ENCODE measurements around the gene IRGM. TPM values are rescaled to one million over a fixed set of nuclear protein-coding genes. Genes with fewer than 3 reads are reported as not detected.
"Not testable (repeated sequence)": the region's sequence is repeated elsewhere in the genome, so short reads cannot be mapped to it uniquely, and the experiment has no call there.

Gene IRGM
- polyA plus RNA-seq, 2 of the 4 experiments (the other 2 are of a cell fraction), result not detected

DNA sequence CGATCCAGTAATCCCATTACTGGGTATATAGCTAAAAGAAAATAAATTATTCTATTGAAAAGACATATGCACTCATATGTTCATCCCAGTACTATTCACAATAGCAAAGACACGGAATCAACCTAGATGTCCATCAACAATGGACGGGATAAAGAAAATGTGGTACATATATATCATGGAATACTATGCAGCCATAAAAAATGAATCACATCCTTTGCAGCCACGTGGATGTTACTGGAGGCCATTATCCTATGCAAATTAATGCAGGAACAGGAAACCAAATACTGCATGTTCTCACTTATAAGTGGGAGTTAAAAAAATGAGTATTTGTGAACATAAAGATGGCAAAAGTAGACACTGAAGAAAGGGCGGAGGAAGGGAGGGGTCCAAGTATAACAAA lies 16.6 kb upstream of the IRGM start (continued):
- TF ChIP-seq HOXB5 (CRISPR knock-in tag; IDR thresholded peaks at IDR 0.05) (no peak), CHD2 (IDR thresholded peaks at IDR 0.05; ENCODE audit: low read length, partially characterized antibody) (no peak), HOXB13 (CRISPR knock-in tag; IDR thresholded peaks at IDR 0.05; ENCODE audit: low read depth) (no peak)
- TF ChIP-seq, protein P1, sequence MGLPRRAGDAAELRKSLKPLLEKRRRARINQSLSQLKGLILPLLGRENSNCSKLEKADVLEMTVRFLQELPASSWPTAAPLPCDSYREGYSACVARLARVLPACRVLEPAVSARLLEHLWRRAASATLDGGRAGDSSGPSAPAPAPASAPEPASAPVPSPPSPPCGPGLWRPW (IDR thresholded peaks at IDR 0.05), result no peak
- TF ChIP-seq, protein P2, sequence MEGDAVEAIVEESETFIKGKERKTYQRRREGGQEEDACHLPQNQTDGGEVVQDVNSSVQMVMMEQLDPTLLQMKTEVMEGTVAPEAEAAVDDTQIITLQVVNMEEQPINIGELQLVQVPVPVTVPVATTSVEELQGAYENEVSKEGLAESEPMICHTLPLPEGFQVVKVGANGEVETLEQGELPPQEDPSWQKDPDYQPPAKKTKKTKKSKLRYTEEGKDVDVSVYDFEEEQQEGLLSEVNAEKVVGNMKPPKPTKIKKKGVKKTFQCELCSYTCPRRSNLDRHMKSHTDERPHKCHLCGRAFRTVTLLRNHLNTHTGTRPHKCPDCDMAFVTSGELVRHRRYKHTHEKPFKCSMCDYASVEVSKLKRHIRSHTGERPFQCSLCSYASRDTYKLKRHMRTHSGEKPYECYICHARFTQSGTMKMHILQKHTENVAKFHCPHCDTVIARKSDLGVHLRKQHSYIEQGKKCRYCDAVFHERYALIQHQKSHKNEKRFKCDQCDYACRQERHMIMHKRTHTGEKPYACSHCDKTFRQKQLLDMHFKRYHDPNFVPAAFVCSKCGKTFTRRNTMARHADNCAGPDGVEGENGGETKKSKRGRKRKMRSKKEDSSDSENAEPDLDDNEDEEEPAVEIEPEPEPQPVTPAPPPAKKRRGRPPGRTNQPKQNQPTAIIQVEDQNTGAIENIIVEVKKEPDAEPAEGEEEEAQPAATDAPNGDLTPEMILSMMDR (IDR thresholded peaks at IDR 0.05), result no peak

DNA sequence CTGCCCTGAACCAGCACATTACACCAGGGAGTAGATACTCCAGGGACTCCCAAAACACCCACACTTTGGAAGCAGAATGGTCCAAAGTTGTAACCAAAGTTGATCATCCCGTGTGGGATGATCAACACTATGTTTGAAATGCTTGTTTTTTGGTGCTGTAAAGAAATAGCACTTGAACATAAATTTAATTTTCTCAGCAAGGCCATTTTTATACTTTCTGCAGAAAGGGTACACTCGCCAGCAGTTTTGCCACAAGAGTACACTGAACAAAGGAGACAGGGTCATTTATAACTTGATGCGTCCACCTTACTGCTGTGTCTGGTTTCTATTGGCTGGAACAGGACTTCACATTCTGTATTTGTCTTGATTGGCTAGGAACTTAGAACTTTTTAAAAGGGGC lies 14.5 kb upstream of the IRGM start:
- H3K27ac ChIP-seq; CTCF ChIA-PET; H3K4me2 ChIP-seq; H3K4me1 ChIP-seq; FAIRE-seq; POLR2A ChIA-PET; ATAC-seq; H3K4me3 ChIP-seq; DNase-seq (ENCODE audit: low read depth in 1 of 2, low spot score in 1 of 2): not testable (repeated sequence)
- WGBS (ENCODE audit: missing lambda C conversion rate), result 11% methylated on average over 3 of the region's 3 CpGs
- H3K9me3 ChIP-seq, result peaks cover 11% of the 10 kb centered on the region; the same call in 1 of the 3 replicates

DNA sequence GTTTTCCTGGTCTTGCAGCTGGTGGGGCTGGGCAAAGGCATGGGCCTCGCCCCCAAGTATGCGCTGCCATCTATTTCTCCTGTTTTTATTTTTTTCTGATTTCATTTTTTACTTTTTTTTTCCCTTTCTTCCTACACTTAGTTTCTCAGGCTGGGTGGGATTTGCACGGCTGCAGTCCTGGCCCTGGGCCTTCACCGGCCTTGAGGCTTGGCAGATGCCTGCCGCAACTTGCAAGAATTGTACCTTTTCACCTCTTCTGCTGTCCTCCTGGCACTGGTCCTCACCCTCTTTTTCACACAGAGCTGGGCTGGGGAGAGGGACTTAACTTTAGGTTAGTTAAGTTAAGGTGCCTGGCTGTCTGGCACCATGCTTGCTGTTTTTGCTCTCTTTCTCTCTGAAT lies 10.3 kb upstream of the IRGM start:
- ChIA-PET CTCF (interaction anchor here (1.3 kb wide), 1 partner anchor 35 kb away, joined by 3 read pairs; no protein-coding TSS in a partner anchor), POLR2A (no interaction called here)
- Histone ChIP-seq H3K4me2 (no peak overlapping the region), H3K4me3 (no peak overlapping the region), H3K4me1 (no peaks in the 10 kb centered on the region), H3K9me3 (peaks cover 2% of the 10 kb centered on the region; the same call in 1 of the 3 replicates), H3K27ac (no peak overlapping the region)
- no peak for FAIRE-seq
- DNase-seq (ENCODE audit: low read depth in 1 of 2, low spot score in 1 of 2), result no peak
- 76% methylated on average over 5 of the region's 5 CpGs for WGBS (ENCODE audit: missing lambda C conversion rate)
- no peak for ATAC-seq
- TF ChIP-seq JUNB (IDR thresholded peaks at IDR 0.05) (no peak), SREBF2 (IDR thresholded peaks at IDR 0.05) (no peak), KDM5A (IDR thresholded peaks at IDR 0.05) (no peak), BHLHE40 (IDR thresholded peaks at IDR 0.05; ENCODE audit: low read depth, low read length) (no peak), TP53 (CRISPR knock-in tag; IDR thresholded peaks at IDR 0.05) (no peak), PHF8 (IDR thresholded peaks at IDR 0.05; ENCODE audit: borderline replicate concordance, low read depth) (no peak), RAD21 (conservative IDR thresholded peaks at IDR 0.05 in 1 of 2, IDR thresholded peaks at IDR 0.05 in 1 of 2) (no peak), CEBPB (IDR thresholded peaks at IDR 0.05) (no peak), EP300 (IDR thresholded peaks at IDR 0.05) (no peak), RCOR1 (IDR thresholded peaks at IDR 0.05; ENCODE audit: low read depth, low read length) (no peak), ZC3H11A (IDR thresholded peaks at IDR 0.05) (no peak), NFE2L2 (conservative IDR thresholded peaks at IDR 0.05; ENCODE audit: low read length) (no peak), CHD4 (IDR thresholded peaks at IDR 0.05; ENCODE audit: borderline replicate concordance) (no peak), ESRRA (IDR thresholded peaks at IDR 0.05; ENCODE audit: borderline replicate concordance, low read length) (no peak)
- TF ChIP-seq, protein P3, sequence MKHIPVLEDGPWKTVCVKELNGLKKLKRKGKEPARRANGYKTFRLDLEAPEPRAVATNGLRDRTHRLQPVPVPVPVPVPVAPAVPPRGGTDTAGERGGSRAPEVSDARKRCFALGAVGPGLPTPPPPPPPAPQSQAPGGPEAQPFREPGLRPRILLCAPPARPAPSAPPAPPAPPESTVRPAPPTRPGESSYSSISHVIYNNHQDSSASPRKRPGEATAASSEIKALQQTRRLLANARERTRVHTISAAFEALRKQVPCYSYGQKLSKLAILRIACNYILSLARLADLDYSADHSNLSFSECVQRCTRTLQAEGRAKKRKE (CRISPR knock-in tag; IDR thresholded peaks at IDR 0.05; ENCODE audit: low read depth), result no peak
- TF ChIP-seq, protein P4, sequence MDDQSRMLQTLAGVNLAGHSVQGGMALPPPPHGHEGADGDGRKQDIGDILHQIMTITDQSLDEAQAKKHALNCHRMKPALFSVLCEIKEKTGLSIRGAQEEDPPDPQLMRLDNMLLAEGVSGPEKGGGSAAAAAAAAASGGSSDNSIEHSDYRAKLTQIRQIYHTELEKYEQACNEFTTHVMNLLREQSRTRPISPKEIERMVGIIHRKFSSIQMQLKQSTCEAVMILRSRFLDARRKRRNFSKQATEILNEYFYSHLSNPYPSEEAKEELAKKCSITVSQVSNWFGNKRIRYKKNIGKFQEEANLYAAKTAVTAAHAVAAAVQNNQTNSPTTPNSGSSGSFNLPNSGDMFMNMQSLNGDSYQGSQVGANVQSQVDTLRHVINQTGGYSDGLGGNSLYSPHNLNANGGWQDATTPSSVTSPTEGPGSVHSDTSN (IDR thresholded peaks at IDR 0.05), result no peak
- TF ChIP-seq, protein P5, sequence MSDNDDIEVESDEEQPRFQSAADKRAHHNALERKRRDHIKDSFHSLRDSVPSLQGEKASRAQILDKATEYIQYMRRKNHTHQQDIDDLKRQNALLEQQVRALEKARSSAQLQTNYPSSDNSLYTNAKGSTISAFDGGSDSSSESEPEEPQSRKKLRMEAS (IDR thresholded peaks at IDR 0.05), result no peak
- TF ChIP-seq, protein P6, sequence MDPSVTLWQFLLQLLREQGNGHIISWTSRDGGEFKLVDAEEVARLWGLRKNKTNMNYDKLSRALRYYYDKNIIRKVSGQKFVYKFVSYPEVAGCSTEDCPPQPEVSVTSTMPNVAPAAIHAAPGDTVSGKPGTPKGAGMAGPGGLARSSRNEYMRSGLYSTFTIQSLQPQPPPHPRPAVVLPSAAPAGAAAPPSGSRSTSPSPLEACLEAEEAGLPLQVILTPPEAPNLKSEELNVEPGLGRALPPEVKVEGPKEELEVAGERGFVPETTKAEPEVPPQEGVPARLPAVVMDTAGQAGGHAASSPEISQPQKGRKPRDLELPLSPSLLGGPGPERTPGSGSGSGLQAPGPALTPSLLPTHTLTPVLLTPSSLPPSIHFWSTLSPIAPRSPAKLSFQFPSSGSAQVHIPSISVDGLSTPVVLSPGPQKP (IDR thresholded peaks at IDR 0.05; ENCODE audit: low read depth, low read length), result no peak

Data from A549 (cell line).